ENCODE results near the gene ZNF469. TPM values are rescaled to one million over a fixed set of nuclear protein-coding genes. Genes with fewer than 3 reads are reported as not detected.

The ZNF469 gene
- total RNA-seq, 6 donors from 2014 or later: 0.98 to 4.2 (median 2.4) TPM

- Histone ChIP-seq H3K9me3 (no peaks in the 10 kb centered on the region), H3K36me3 (no peaks in the 10 kb centered on the region), H3K27me3 (peaks cover 0 to 20% (median 4%) of the 10 kb centered on the region in 4 donors), H3K4me3 (no peak overlapping the region), H3K27ac (no peak overlapping the region), H3K4me1 (peaks cover 7 to 17% (median 11%) of the 10 kb centered on the region in 4 donors)
- DNase-seq (no peak), ATAC-seq (ENCODE audit: low FRiP score in 2 of 2) (no peak)
- 81 to 98% methylated on average over 7 of the region's 7 CpGs for WGBS, 2 donors
- TF ChIP-seq EP300 (IDR thresholded peaks at IDR 0.05) (no peak), POLR2A (IDR thresholded peaks at IDR 0.05) (no peak), CTCF (IDR thresholded peaks at IDR 0.05) (no peak), POLR2AphosphoS5 (IDR thresholded peaks at IDR 0.05) (no peak)
These were observed 2.7 kb upstream of the ZNF469 start for GRCh38 chr16:88380099-88380498.

- DNase-seq (no peak), ATAC-seq (ENCODE audit: low FRiP score in 2 of 2) (no peak)
- Histone ChIP-seq H3K36me3 (no peaks in the 10 kb centered on the region), H3K4me1 (peaks cover 7 to 17% (median 11%) of the 10 kb centered on the region in 4 donors), H3K9me3 (no peaks in the 10 kb centered on the region), H3K27ac (no peak overlapping the region), H3K27me3 (peaks cover 0 to 20% (median 4%) of the 10 kb centered on the region in 4 donors), H3K4me3 (no peak overlapping the region)
- WGBS, 2 donors: 78 to 89% methylated on average over 7 of the region's 7 CpGs
- no peak for TF ChIP-seq POLR2A (IDR thresholded peaks at IDR 0.05)
- TF ChIP-seq EP300 (IDR thresholded peaks at IDR 0.05): no peak
- no peak for TF ChIP-seq POLR2AphosphoS5 (IDR thresholded peaks at IDR 0.05)
- no peak for TF ChIP-seq CTCF (IDR thresholded peaks at IDR 0.05)
These were observed 2.1 kb upstream of the ZNF469 start for GRCh38 chr16:88380619-88381018.

DNA sequence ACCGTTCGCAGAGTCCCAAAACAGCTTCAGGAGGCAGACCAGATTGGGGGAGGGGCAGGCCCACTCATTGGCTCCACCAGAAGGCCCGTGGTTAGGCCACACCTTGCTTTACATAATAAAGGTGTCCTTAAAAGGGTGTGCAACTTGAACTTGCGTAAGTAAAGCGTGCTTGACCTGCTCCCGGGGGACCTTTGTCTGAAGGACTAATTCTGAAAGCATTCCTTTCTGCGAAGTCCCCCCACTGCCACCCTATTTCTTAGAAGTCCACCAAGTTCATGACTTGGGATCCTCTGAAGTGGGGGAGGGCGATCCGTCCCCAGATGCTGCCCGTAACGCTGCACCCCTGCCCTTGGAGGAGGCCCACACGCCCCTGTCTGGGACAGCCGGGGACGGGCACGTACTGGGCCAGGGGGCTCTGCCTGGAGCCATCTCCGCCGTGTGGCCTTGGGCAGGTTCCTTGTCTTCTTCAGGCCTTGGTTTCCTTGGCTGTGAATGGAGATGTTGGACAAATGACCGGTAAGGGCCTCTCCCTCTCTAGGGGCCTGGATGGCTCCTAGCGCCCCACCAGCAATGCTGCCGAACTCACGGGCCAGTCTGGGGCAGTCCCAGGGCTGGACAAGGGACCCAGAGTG lies 823 bp upstream of the ZNF469 start:
- 52 to 72% methylated on average over 7 to 18 of the region's 21 CpGs for WGBS, 2 donors
- ATAC-seq (ENCODE audit: low FRiP score in 2 of 2) (no peak), DNase-seq (peak; percentile 69 to 71)
- H3K9me3 ChIP-seq: no peaks in the 10 kb centered on the region
- no peak overlapping the region for H3K4me3 ChIP-seq
- H3K27me3 ChIP-seq: peaks cover 0 to 20% (median 4%) of the 10 kb centered on the region in 4 donors
- no peak overlapping the region for H3K27ac ChIP-seq
- peaks cover 7 to 17% (median 11%) of the 10 kb centered on the region in 4 donors for H3K4me1 ChIP-seq
- H3K36me3 ChIP-seq: no peaks in the 10 kb centered on the region
- TF ChIP-seq POLR2A (IDR thresholded peaks at IDR 0.05) (no peak), CTCF (IDR thresholded peaks at IDR 0.05) (no peak), EP300 (IDR thresholded peaks at IDR 0.05) (no peak), POLR2AphosphoS5 (IDR thresholded peaks at IDR 0.05) (no peak)

GRCh38 chr16:88383401-88384221 lies 852 bp downstream of the ZNF469 start:
- TF ChIP-seq EP300 (IDR thresholded peaks at IDR 0.05): no peak
- peak; percentile 36 to 64 (median 46) for TF ChIP-seq CTCF (IDR thresholded peaks at IDR 0.05)
- Histone ChIP-seq H3K4me1 (peaks cover 11 to 28% (median 21%) of the 10 kb centered on the region in 4 donors), H3K27ac (peak overlapping the region in 1 of 4 donors; percentile 54), H3K9me3 (no peaks in the 10 kb centered on the region), H3K36me3 (no peaks in the 10 kb centered on the region), H3K4me3 (peak overlapping the region in 3 of 4 donors; percentile 38 to 46 (median 39)), H3K27me3 (peaks cover 0 to 20% (median 4%) of the 10 kb centered on the region in 4 donors)
- WGBS, 2 donors: 0 to 5% methylated on average over 2 to 40 of the region's 94 CpGs
- ATAC-seq (ENCODE audit: low FRiP score in 2 of 2) (peak in 1 of 2 donors; percentile 41), DNase-seq (peak in 1 of 2 donors; percentile 92)

Measured in upper lobe of left lung (tissue), 6 donors.